Endothelial cell of umbilical vein (primary cell): ENCODE data around the gene STK38L. TPM values are rescaled to one million over a fixed set of nuclear protein-coding genes. Genes with fewer than 3 reads are reported as not detected.

ENCODE experiments used
- BruUV-seq: library from RNA; stranded (reverse); fragments of 400-500 nt; replicated peaks from 2 replicates; lab custom pipeline; 2021; lab: Mats Ljungman, UMichigan
- CTCF ChIA-PET: fragments of 300-600, 350-600 bp; sonication (Branson Sonifier 250); formaldehyde crosslinking; loops from one replicate; lab custom pipeline; 2021; ENCODE audit warnings: antibody characterized with exemption, inconsistent platforms; lab: Charles Lee
- POLR2A ChIA-PET: fragments of 300-600, 350-600 bp; sonication (Branson Sonifier 250); formaldehyde crosslinking; loops from one replicate; lab custom pipeline; 2021; ENCODE audit warnings: antibody characterized with exemption, inconsistent platforms; lab: Charles Lee
- DNase-seq: peaks from one replicate; pipeline ENCODE4 v3.0.0-alpha.2; 2011; ENCODE audit warnings: low read depth, low spot score
- FAIRE-seq: peaks from 2 replicates; lab custom pipeline; 2011; peaks lifted over from hg19 to GRCh38; lab: Jason Lieb, UNC
- H2AFZ ChIP-seq: 2 replicates; pipeline ENCODE4 v1.6.0; 2012; ENCODE audit warnings: low read depth, low read length, control low read depth, inconsistent platforms
- H3K27ac ChIP-seq: 2 replicates; pipeline ENCODE4 v1.5.1; 2011; ENCODE audit warnings: low read depth, mild to moderate bottlenecking, control low read depth, low read length, moderate library complexity; ENCODE audit not compliant: insufficient read depth
- H3K27me3 ChIP-seq, 2 experiments: 2 replicates each; pipeline versions ENCODE4 v1.6.0 to v1.6.1; 2011; ENCODE audit warnings: low read length in 2 of 2, mixed read lengths in 1 of 2; ENCODE audit not compliant: control insufficient read depth in 2 of 2, insufficient read depth in 2 of 2
- H3K36me3 ChIP-seq, 2 experiments: 2 replicates in 1 of 2; 3 replicates in 1 of 2; pipeline ENCODE4 v1.5.1; 2011; ENCODE audit warnings: low read length in 2 of 2, mild to moderate bottlenecking in 1 of 2, moderate library complexity in 1 of 2; ENCODE audit not compliant: control insufficient read depth in 2 of 2, insufficient read depth in 2 of 2; ENCODE audit errors: extremely low read depth in 1 of 2
- H3K4me1 ChIP-seq: 3 replicates; pipeline ENCODE4 v1.5.1; 2011; ENCODE audit warnings: mild to moderate bottlenecking, low read length; ENCODE audit not compliant: control insufficient read depth, insufficient read depth; ENCODE audit errors: extremely low read depth
- H3K4me2 ChIP-seq: 2 replicates; pipeline ENCODE4 v1.6.1; 2011; ENCODE audit warnings: low read length, control low read depth, mixed read lengths; ENCODE audit not compliant: insufficient read depth
- H3K4me3 ChIP-seq, 3 experiments: fragments of 200-600 bp in 1 of 3; sonication (generic), shearing (Covaris generic) in 1 of 3; replicated peaks in 1 of 3; 2 replicates each; pipeline ENCODE4 v1.5.1; 2011 to 2016; ENCODE audit warnings: control low read depth in 3 of 3, low read length in 3 of 3, mild to moderate bottlenecking in 2 of 3, inconsistent platforms in 1 of 3, low read depth in 1 of 3, moderate library complexity in 1 of 3; ENCODE audit not compliant: insufficient read depth in 1 of 3
- H3K79me2 ChIP-seq: 2 replicates; pipeline ENCODE4 v1.6.0; 2012; ENCODE audit warnings: low read length, inconsistent platforms; ENCODE audit not compliant: control insufficient read depth, insufficient read depth
- H3K9ac ChIP-seq: replicated peaks from 2 replicates; pipeline ENCODE3; 2011; ENCODE audit warnings: low read length, control low read depth; ENCODE audit not compliant: insufficient read depth; ENCODE audit errors: extremely low read depth
- H3K9me1 ChIP-seq: replicated peaks from 3 replicates; pipeline ENCODE4 v1.6.0; 2011; ENCODE audit warnings: mild to moderate bottlenecking, low read length; ENCODE audit not compliant: control insufficient read depth, insufficient read depth; ENCODE audit errors: extremely low read depth
- H3K9me3 ChIP-seq: replicated peaks from 2 replicates; pipeline ENCODE4 v1.5.1; 2012; ENCODE audit warnings: low read length, inconsistent platforms; ENCODE audit not compliant: control insufficient read depth, insufficient read depth
- H4K20me1 ChIP-seq: replicated peaks from 2 replicates; pipeline ENCODE3; 2011; ENCODE audit warnings: mild to moderate bottlenecking, low read length; ENCODE audit not compliant: control insufficient read depth, insufficient read depth; ENCODE audit errors: extremely low read depth
- EZH2 ChIP-seq: IDR thresholded peaks from 2 replicates; pipeline ENCODE4 v1.6.1; 2012; ENCODE audit warnings: borderline replicate concordance, low read depth, mild to moderate bottlenecking, moderate library complexity, low read length, inconsistent platforms; ENCODE audit not compliant: severe bottlenecking
- FOS ChIP-seq: IDR thresholded peaks from 2 replicates; pipeline ENCODE4 v1.6.1; 2011; ENCODE audit warnings: mild to moderate bottlenecking, low read length, moderate library complexity, borderline replicate concordance; ENCODE audit not compliant: insufficient read depth
- GATA2 ChIP-seq: IDR thresholded peaks from 2 replicates; pipeline ENCODE4 v1.7.0; 2011; ENCODE audit warnings: low read depth, mild to moderate bottlenecking, moderate library complexity, mixed read lengths, low read length; ENCODE audit not compliant: insufficient read length, insufficient read depth
- JUN ChIP-seq: IDR thresholded peaks from 2 replicates; pipeline ENCODE4 v1.6.1; 2011; ENCODE audit warnings: borderline replicate concordance, low read depth; ENCODE audit not compliant: insufficient read length, insufficient read depth
- MYC ChIP-seq: IDR thresholded peaks from one replicate; pipeline ENCODE4 v1.6.1; 2011; ENCODE audit warnings: mild to moderate bottlenecking, low read depth, low read length
- POLR2A ChIP-seq: IDR thresholded peaks from 2 replicates; pipeline ENCODE4 v1.6.1; 2012; ENCODE audit warnings: low read depth, mild to moderate bottlenecking, control low read depth, low read length
- POLR2AphosphoS5 ChIP-seq: IDR thresholded peaks from 2 replicates; pipeline ENCODE4 v1.6.1; 2012; ENCODE audit warnings: low read depth, mild to moderate bottlenecking, control low read depth, low read length, moderate library complexity; ENCODE audit not compliant: insufficient read depth
- dilution Hi-C: fragments of 300-500 bp; cut with MboI; formaldehyde crosslinking; loops from one replicate; pipeline ENCODE4 v1.15.0; 2019; ENCODE audit warnings: low sequenced_read_pairs; ENCODE audit not compliant: extremely low pct_ligation_motif_present
- intact Hi-C: fragments of 100-400 bp; cut with micrococcal nuclease; formaldehyde crosslinking; loops from one replicate; pipeline ENCODE4 v1.10.0; 2022
- polyA plus RNA-seq, 4 experiments: library from polyadenylated mRNA; depleted of rRNA in 3 of 4; stranded (reverse) in 3 of 4; unstranded in 1 of 4; fragments of >200 nt; gene quantifications; 2 replicates each; pipeline versions ENCODE4 v1.2.1 to v1.2.3, GENCODE V29; 2011 to 2012; ENCODE audit warnings: missing spikeins in 1 of 4
- total RNA-seq: library from RNA; stranded (reverse); gene quantifications from 2 replicates; pipeline ENCODE4 v1.2.3, GENCODE V29; 2021
- TF ChIP-seq, protein P1 (sequence below), 2 donors: IDR thresholded peaks; 1 replicate in 1 of 2; 2 replicates in 1 of 2; pipeline ENCODE4 v1.5.1; 2011; ENCODE audit warnings: low read length in 2 of 2, mild to moderate bottlenecking in 2 of 2, moderate library complexity in 2 of 2, control low read depth in 1 of 2, inconsistent platforms in 1 of 2, low read depth in 1 of 2; ENCODE audit not compliant: insufficient read depth in 1 of 2; ENCODE audit errors: extremely low read depth in 1 of 2
- TF ChIP-seq, protein P2 (sequence below): IDR thresholded peaks from 2 replicates; pipeline ENCODE4 v1.6.1; 2011; ENCODE audit not compliant: insufficient read depth, insufficient read length

STK38L gene
- total and polyA plus RNA-seq, 2 donors (not counting 3 experiments of a cell fraction or from before 2014, with no cell fraction given), result 14.7 to 58.4 TPM

DNA sequence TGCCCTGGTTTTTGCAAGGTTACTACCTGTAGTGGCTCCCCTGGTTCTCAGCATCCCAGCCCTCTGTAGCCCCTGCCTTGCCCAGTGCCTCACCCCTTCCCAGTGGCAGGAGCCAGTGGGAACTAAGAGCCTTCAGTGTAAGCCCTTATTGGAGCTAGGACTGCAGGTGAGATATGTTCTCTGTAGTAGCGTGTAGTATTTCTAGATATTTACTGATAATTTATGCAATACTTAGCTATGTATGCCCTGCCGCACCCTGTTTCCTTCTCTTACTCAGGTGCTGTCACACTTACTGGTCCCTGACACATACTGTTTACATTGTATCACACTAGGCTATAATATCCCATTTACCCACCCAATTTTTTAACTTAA, 92.2 kb downstream of the STK38L start:
- no peak overlapping the region for H3K4me3 ChIP-seq
- TF ChIP-seq POLR2AphosphoS5 (no peak), MYC (no peak), EZH2 (no peak), JUN (no peak), GATA2 (no peak), FOS (no peak), POLR2A (no peak)
- TF ChIP-seq, protein P1, sequence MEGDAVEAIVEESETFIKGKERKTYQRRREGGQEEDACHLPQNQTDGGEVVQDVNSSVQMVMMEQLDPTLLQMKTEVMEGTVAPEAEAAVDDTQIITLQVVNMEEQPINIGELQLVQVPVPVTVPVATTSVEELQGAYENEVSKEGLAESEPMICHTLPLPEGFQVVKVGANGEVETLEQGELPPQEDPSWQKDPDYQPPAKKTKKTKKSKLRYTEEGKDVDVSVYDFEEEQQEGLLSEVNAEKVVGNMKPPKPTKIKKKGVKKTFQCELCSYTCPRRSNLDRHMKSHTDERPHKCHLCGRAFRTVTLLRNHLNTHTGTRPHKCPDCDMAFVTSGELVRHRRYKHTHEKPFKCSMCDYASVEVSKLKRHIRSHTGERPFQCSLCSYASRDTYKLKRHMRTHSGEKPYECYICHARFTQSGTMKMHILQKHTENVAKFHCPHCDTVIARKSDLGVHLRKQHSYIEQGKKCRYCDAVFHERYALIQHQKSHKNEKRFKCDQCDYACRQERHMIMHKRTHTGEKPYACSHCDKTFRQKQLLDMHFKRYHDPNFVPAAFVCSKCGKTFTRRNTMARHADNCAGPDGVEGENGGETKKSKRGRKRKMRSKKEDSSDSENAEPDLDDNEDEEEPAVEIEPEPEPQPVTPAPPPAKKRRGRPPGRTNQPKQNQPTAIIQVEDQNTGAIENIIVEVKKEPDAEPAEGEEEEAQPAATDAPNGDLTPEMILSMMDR (IDR thresholded peaks at IDR 0.05; ENCODE audit: extremely low read depth in 1 of 2, insufficient read depth in 1 of 2, low read depth in 1 of 2, low read length in 2 of 2), result no peak
- TF ChIP-seq, protein P2, sequence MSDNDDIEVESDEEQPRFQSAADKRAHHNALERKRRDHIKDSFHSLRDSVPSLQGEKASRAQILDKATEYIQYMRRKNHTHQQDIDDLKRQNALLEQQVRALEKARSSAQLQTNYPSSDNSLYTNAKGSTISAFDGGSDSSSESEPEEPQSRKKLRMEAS, result no peak
- intact Hi-C loops (no loop called here), dilution Hi-C loops (no loop called here)
- DNase-seq, result no peak
- BruUV-seq, result no TSS peak
- no peaks in the 10 kb centered on the region for H3K9me3 ChIP-seq
- no peaks in the 10 kb centered on the region for H3K27me3 ChIP-seq
- no peaks in the 10 kb centered on the region for H4K20me1 ChIP-seq
- no peaks in the 10 kb centered on the region for H3K9me1 ChIP-seq
- no peak overlapping the region for H3K4me2 ChIP-seq
- no peak overlapping the region for H3K27ac ChIP-seq
- POLR2A ChIA-PET, result no interaction called here
- H3K9ac ChIP-seq, result no peak overlapping the region
- no peaks in the 10 kb centered on the region for H3K36me3 ChIP-seq
- peaks cover 76% of the 10 kb centered on the region for H3K79me2 ChIP-seq
- H3K4me1 ChIP-seq, result peaks cover 19% of the 10 kb centered on the region
- CTCF ChIA-PET, result no interaction called here
- no peak for FAIRE-seq
- no peak overlapping the region for H2AFZ ChIP-seq
